Panc1 (cell line): ENCODE data around the gene CHMP6. TPM values are rescaled to one million over a fixed set of nuclear protein-coding genes. Genes with fewer than 3 reads are reported as not detected.

ENCODE experiments used
- ATAC-seq: fragments of 200-7000 bp; cut with Tn5 transposase; 2 replicates; pipeline ENCODE4 v1.9.1; 2020; ENCODE audit warnings: mild to moderate bottlenecking, moderate library complexity
- BruUV-seq: library from RNA; stranded (reverse); fragments of 400-500 nt; replicated peaks from 2 replicates; lab custom pipeline; 2021; lab: Mats Ljungman, UMichigan
- CTCF ChIA-PET: fragments of 300-600 bp; sonication (Branson Sonifier 250); formaldehyde crosslinking; loops from one replicate; lab custom pipeline; 2022; ENCODE audit warnings: antibody characterized with exemption; lab: Charles Lee
- POLR2A ChIA-PET: fragments of 300-600 bp; sonication (Branson Sonifier 250); formaldehyde crosslinking; loops from one replicate; lab custom pipeline; 2022; ENCODE audit warnings: antibody characterized with exemption; lab: Charles Lee
- DNase-seq: peaks from one replicate; pipeline ENCODE4 v3.0.0-alpha.2; 2010; ENCODE audit warnings: low read depth, low spot score
- H3K27ac ChIP-seq: 2 replicates; pipeline ENCODE4 v1.5.1; 2011; ENCODE audit warnings: mild to moderate bottlenecking, low read length, inconsistent platforms
- H3K27me3 ChIP-seq: fragments of 200-500 bp; sonication (Bioruptor generic); 2 replicates; pipeline ENCODE4 v1.6.0; 2014; ENCODE audit warnings: low read length, inconsistent platforms; ENCODE audit not compliant: control insufficient read depth, insufficient read depth
- H3K36me3 ChIP-seq: fragments of 200-500 bp; sonication (Bioruptor generic); 2 replicates; pipeline ENCODE4 v1.5.1; 2014; ENCODE audit warnings: inconsistent platforms, mild to moderate bottlenecking, low read length, moderate library complexity; ENCODE audit not compliant: control insufficient read depth, insufficient read depth
- H3K4me1 ChIP-seq: 2 replicates; pipeline ENCODE4 v1.5.1; 2011; ENCODE audit warnings: inconsistent platforms, mild to moderate bottlenecking, low read length, moderate library complexity; ENCODE audit not compliant: control insufficient read depth, insufficient read depth
- H3K4me3 ChIP-seq, 2 experiments: 2 replicates each; pipeline ENCODE4 v1.5.1; 2011 to 2012; ENCODE audit warnings: low read depth in 2 of 2, low read length in 2 of 2, mild to moderate bottlenecking in 2 of 2, inconsistent platforms in 1 of 2, moderate library complexity in 1 of 2
- H3K9me3 ChIP-seq: fragments of 200-500 bp; sonication (Bioruptor generic); 2 replicates; pipeline ENCODE4 v1.5.1; 2014; ENCODE audit warnings: low read depth, mild to moderate bottlenecking, inconsistent platforms, low read length, moderate library complexity; ENCODE audit not compliant: control insufficient read depth, insufficient read depth
- CTCF ChIP-seq: fragments of 450-650 bp; IDR thresholded peaks from 2 replicates; pipeline ENCODE4 v1.5.1; 2017; ENCODE audit warnings: mild to moderate bottlenecking
- POLR2AphosphoS5 ChIP-seq: IDR thresholded peaks from 2 replicates; pipeline ENCODE4 v1.6.1; 2012; ENCODE audit warnings: mild to moderate bottlenecking, low read depth, low read length, moderate library complexity
- REST ChIP-seq, 2 experiments: IDR thresholded peaks; 2 replicates each; pipeline ENCODE4 v1.6.1; 2011 to 2012; ENCODE audit warnings: low read depth in 2 of 2, control low read depth in 1 of 2, low read length in 1 of 2, mild to moderate bottlenecking in 1 of 2, moderate library complexity in 1 of 2; ENCODE audit not compliant: insufficient read depth in 1 of 2
- SIN3A ChIP-seq: IDR thresholded peaks from 2 replicates; pipeline ENCODE4 v1.6.1; 2012; ENCODE audit warnings: low read depth, mild to moderate bottlenecking, low read length, moderate library complexity, borderline replicate concordance; ENCODE audit not compliant: insufficient read depth
- TCF7L2 ChIP-seq: IDR thresholded peaks from 2 replicates; pipeline ENCODE4 v1.6.1; 2011; ENCODE audit warnings: mild to moderate bottlenecking, low read depth, low read length, inconsistent platforms
- in situ Hi-C: cut with HindIII; loops from 2 replicates; pipeline ENCODE4 v1.10.0; 2016; ENCODE audit warnings: low sequenced_read_pairs, low pct_unique_long_range_greater_than_20kb
- intact Hi-C: fragments of 100-400 bp; cut with micrococcal nuclease; formaldehyde crosslinking; loops from one replicate; pipeline ENCODE4 v1.10.0; 2022; ENCODE audit not compliant: unreplicated experiment
- total RNA-seq: library from RNA; stranded (reverse); gene quantifications from one replicate; pipeline ENCODE4 v1.2.1, GENCODE V29; 2021; ENCODE audit not compliant: unreplicated experiment

Gene CHMP6
- total RNA-seq, 1 experiment from 2014 or later: 43.7 TPM

- H3K27me3 ChIP-seq: no peaks in the 10 kb centered on the region
- H3K4me3 ChIP-seq: no peak overlapping the region
- in situ Hi-C loops (no loop called here), intact Hi-C loops (no loop called here)
- no peak overlapping the region for H3K27ac ChIP-seq
- no peak for DNase-seq
- H3K9me3 ChIP-seq: no peaks in the 10 kb centered on the region
- TF ChIP-seq REST (IDR thresholded peaks at IDR 0.05; ENCODE audit: insufficient read depth in 1 of 2, low read depth in 2 of 2, low read length in 1 of 2) (no peak), POLR2AphosphoS5 (no peak), TCF7L2 (no peak), CTCF (no peak; the same call in 1 of the 2 replicates), SIN3A (no peak)
- CTCF ChIA-PET: no interaction called here
- H3K36me3 ChIP-seq: no peaks in the 10 kb centered on the region; the same call in 1 of the 2 replicates
- no peaks in the 10 kb centered on the region for H3K4me1 ChIP-seq
- TSS peak; percentile 62 for BruUV-seq
- POLR2A ChIA-PET: no interaction called here
- no peak for ATAC-seq
These were observed 26.6 kb upstream of the CHMP6 start for GRCh38 chr17:80964859-80965580.

- BruUV-seq: no TSS peak
- H3K9me3 ChIP-seq: no peaks in the 10 kb centered on the region
- no peaks in the 10 kb centered on the region for H3K27me3 ChIP-seq
- POLR2A ChIA-PET: no interaction called here
- in situ Hi-C loops (no loop called here), intact Hi-C loops (no loop called here)
- CTCF ChIA-PET: interaction anchor here (0.6 kb wide), 1 partner anchor 14 kb away, joined by 3 read pairs; no protein-coding TSS in a partner anchor
- H3K4me3 ChIP-seq: no peak overlapping the region
- DNase-seq (no peak), ATAC-seq (no peak)
- no peaks in the 10 kb centered on the region; the same call in 1 of the 2 replicates for H3K36me3 ChIP-seq
- no peak for TF ChIP-seq POLR2AphosphoS5
- TF ChIP-seq CTCF: no peak
- no peak for TF ChIP-seq SIN3A
- TF ChIP-seq TCF7L2: no peak
- no peak for TF ChIP-seq REST (IDR thresholded peaks at IDR 0.05; ENCODE audit: insufficient read depth in 1 of 2, low read depth in 2 of 2, low read length in 1 of 2)
- no peaks in the 10 kb centered on the region; the same call in 1 of the 2 replicates for H3K4me1 ChIP-seq
- no peak overlapping the region for H3K27ac ChIP-seq
These were observed 26.0 kb upstream of the CHMP6 start for GRCh38 chr17:80965606-80966005.
